ENCODE data around the gene FGFR2.

DNA sequence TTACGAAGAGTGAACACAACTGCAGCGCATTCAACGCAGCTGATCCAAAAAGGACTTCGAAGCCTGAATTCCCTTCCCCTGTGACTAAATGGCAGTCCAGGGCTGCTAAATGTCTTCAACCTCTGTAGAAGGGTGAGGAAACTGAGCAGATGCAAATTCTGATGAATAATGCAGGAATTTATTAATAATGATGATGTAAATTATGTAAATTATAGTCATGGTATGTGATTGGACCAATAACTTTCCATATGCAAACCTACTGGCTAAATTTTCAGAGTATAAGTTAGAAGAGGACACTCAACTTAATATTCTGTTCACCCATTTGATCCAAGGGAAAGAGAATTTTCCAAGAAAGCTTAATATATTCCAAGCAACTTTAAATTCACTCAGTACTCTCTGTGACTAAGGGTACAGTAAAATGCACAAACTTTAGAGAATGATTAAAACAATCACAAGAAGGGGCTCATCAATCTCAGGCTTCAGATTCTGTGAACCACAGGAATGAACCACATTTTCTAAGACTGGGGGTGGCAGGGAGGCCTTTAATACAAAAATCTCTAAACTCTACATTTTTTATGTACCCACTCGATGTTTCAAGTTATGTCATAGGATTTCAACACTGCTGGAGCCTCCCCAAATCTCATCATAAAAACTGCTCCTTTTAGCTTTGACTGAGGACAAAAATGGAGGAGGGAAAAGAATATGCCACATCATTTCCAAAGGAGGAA, 3.5 kb downstream of the FGFR2 start:
- TF ChIP-seq, protein P1, sequence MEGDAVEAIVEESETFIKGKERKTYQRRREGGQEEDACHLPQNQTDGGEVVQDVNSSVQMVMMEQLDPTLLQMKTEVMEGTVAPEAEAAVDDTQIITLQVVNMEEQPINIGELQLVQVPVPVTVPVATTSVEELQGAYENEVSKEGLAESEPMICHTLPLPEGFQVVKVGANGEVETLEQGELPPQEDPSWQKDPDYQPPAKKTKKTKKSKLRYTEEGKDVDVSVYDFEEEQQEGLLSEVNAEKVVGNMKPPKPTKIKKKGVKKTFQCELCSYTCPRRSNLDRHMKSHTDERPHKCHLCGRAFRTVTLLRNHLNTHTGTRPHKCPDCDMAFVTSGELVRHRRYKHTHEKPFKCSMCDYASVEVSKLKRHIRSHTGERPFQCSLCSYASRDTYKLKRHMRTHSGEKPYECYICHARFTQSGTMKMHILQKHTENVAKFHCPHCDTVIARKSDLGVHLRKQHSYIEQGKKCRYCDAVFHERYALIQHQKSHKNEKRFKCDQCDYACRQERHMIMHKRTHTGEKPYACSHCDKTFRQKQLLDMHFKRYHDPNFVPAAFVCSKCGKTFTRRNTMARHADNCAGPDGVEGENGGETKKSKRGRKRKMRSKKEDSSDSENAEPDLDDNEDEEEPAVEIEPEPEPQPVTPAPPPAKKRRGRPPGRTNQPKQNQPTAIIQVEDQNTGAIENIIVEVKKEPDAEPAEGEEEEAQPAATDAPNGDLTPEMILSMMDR (IDR thresholded peaks at IDR 0.05; ENCODE audit: low read depth, low read length, poor library complexity, severe bottlenecking) = no peak
- no peak for TF ChIP-seq EZH2phosphoT487 (IDR thresholded peaks at IDR 0.05; ENCODE audit: borderline replicate concordance, low read length)
